ENCODE data around the gene CFAP77. TPM values are rescaled to one million over a fixed set of nuclear protein-coding genes. Genes with fewer than 3 reads are reported as not detected.

CFAP77 gene
- total and polyA plus RNA-seq, 2 of the 13 experiments (the other 11 are each of a cell fraction or from before 2014, with no cell fraction given), result not detected

DNA sequence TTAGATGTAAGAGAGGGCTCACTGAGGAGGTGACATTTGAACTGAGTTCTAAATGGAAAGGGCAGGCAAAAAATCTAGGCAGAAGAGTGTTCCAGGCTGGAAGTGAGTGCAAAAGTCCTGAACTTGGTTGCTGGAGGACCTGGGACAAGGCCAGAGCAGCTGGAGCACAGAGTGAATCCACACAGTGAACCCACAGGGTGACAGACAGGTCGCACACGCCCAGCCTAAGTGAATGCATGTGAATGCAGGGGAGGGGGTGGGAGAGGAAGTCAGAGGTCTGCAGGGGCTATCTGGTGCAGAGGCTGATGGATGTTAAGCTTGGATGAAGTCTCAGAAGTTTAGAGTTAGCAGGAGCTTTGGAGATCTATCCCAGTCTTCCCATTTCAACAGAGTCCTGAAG, 2.8 kb upstream of the CFAP77 start:
- no peak for ATAC-seq
- H4K20me1 ChIP-seq (ENCODE audit: insufficient read depth, low read length), result peaks cover 3% of the 10 kb centered on the region; the same call in 1 of the 2 replicates
- peaks cover 11% of the 10 kb centered on the region for H3K79me2 ChIP-seq (ENCODE audit: insufficient read depth, low read length)
- ChIA-PET CTCF (ENCODE audit: low intra/inter-chr PET ratio, low total read pairs) (no interaction called here), POLR2A (no interaction called here)
- peaks cover 45% of the 10 kb centered on the region for H3K4me1 ChIP-seq (ENCODE audit: insufficient read depth, low read length)
- no TSS peak for BruUV-seq (replicated peaks)
- peak overlapping the region; percentile 71; the same call in 1 of the 2 replicates for H3K9ac ChIP-seq (ENCODE audit: insufficient read depth, low read depth, low read length)
- H3K27me3 ChIP-seq (ENCODE audit: control insufficient read depth in 1 of 2, insufficient read depth in 2 of 2, low read length in 2 of 2), result peaks cover 0 to 23% of the 10 kb centered on the region in 2 experiments; a peak in 3 of 5 replicates
- no peak for FAIRE-seq
- WGBS (ENCODE audit: low lambda C conversion rate), result 78% methylated on average over 2 of the region's 2 CpGs
- H3K4me3 ChIP-seq (replicated peaks in 1 of 3; ENCODE audit: insufficient read depth in 1 of 3, low read depth in 2 of 3, low read length in 3 of 3), result peak overlapping the region in 2 of 3 experiments; percentile 78 to 95; a peak in 4 of 6 replicates
- no peak overlapping the region for H3K27ac ChIP-seq (ENCODE audit: extremely low read length, insufficient read depth, low read length)
- DNase-seq (ENCODE audit: low spot score), result no peak
- no peaks in the 10 kb centered on the region for H3K9me3 ChIP-seq (ENCODE audit: low read length)
- H3K36me3 ChIP-seq (replicated peaks in 1 of 2; ENCODE audit: control insufficient read depth in 1 of 2, insufficient read depth in 2 of 2, low read length in 2 of 2), result peaks cover under 1 to 8% of the 10 kb centered on the region in 2 experiments; a peak in 3 of 5 replicates
- H2AFZ ChIP-seq (ENCODE audit: low read length), result no peak overlapping the region
- in situ Hi-C loops (cut with HindIII; ENCODE audit: extremely low pct_ligation_motif_present, low pct_unique_long_range_greater_than_20kb), result no loop called here
- no peak for TF ChIP-seq SAP130 (CRISPR knock-in tag; IDR thresholded peaks at IDR 0.05; ENCODE audit: low read depth)
- TF ChIP-seq ZNF543 (CRISPR knock-in tag; IDR thresholded peaks at IDR 0.05), result no peak
- peak overlapping the region; percentile 91 for H3K4me2 ChIP-seq (ENCODE audit: low read depth, low read length)
- intact Hi-C loops (cut with micrococcal nuclease; ENCODE audit: unreplicated experiment), result loop anchor here (5.0 kb wide), 1 partner anchor 170 kb away; no protein-coding TSS in a partner anchor

- no peak overlapping the region for H3K4me3 ChIP-seq (replicated peaks in 1 of 3; ENCODE audit: insufficient read depth in 1 of 3, low read depth in 2 of 3, low read length in 3 of 3)
- ATAC-seq, result no peak
- H3K27ac ChIP-seq (ENCODE audit: extremely low read length, insufficient read depth, low read length), result no peak overlapping the region
- FAIRE-seq, result no peak
- peaks cover 3% of the 10 kb centered on the region; the same call in 1 of the 2 replicates for H4K20me1 ChIP-seq (ENCODE audit: insufficient read depth, low read length)
- no peak overlapping the region for H3K4me2 ChIP-seq (ENCODE audit: low read depth, low read length)
- intact Hi-C loops (cut with micrococcal nuclease; ENCODE audit: unreplicated experiment) (loop anchor here (5.0 kb wide), 1 partner anchor 171 kb away; no protein-coding TSS in a partner anchor), in situ Hi-C loops (cut with HindIII; ENCODE audit: extremely low pct_ligation_motif_present, low pct_unique_long_range_greater_than_20kb) (no loop called here)
- H3K9ac ChIP-seq (ENCODE audit: insufficient read depth, low read depth, low read length), result no peak overlapping the region
- H2AFZ ChIP-seq (ENCODE audit: low read length), result no peak overlapping the region
- no peaks in the 10 kb centered on the region for H3K36me3 ChIP-seq (replicated peaks in 1 of 2; ENCODE audit: control insufficient read depth in 1 of 2, insufficient read depth in 2 of 2, low read length in 2 of 2)
- DNase-seq (ENCODE audit: low spot score), result no peak
- peaks cover 11% of the 10 kb centered on the region for H3K79me2 ChIP-seq (ENCODE audit: insufficient read depth, low read length)
- no TSS peak for BruUV-seq (replicated peaks)
- H3K4me1 ChIP-seq (ENCODE audit: insufficient read depth, low read length), result peaks cover 45% of the 10 kb centered on the region
- WGBS (ENCODE audit: low lambda C conversion rate), result 19% methylated on average over 4 of the region's 8 CpGs
- POLR2A ChIA-PET, result no interaction called here
- no peaks in the 10 kb centered on the region for H3K9me3 ChIP-seq (ENCODE audit: low read length)
- no peak for TF ChIP-seq ZNF720 (CRISPR knock-in tag; IDR thresholded peaks at IDR 0.05)
- no peak for TF ChIP-seq POLR2G (IDR thresholded peaks at IDR 0.05; ENCODE audit: low read depth, low read length)
- no peak for TF ChIP-seq FOXC1 (CRISPR knock-in tag; IDR thresholded peaks at IDR 0.05; ENCODE audit: borderline replicate concordance)
- peaks cover 0 to 33% of the 10 kb centered on the region in 2 experiments; a peak in 3 of 5 replicates for H3K27me3 ChIP-seq (ENCODE audit: control insufficient read depth in 1 of 2, insufficient read depth in 2 of 2, low read length in 2 of 2)
- CTCF ChIA-PET (ENCODE audit: low intra/inter-chr PET ratio, low total read pairs), result no interaction called here
These were observed 1.5 kb upstream of the CFAP77 start for GRCh38 chr9:132408521-132408920.
